NB4 (cell line): Measurements from ENCODE around the gene STK32C.
"Not testable (repeated sequence)": the region's sequence is repeated elsewhere in the genome, so short reads cannot be mapped to it uniquely, and the experiment has no call there.

Experiments used
- DNase-seq: peaks from one replicate; pipeline ENCODE4 v3.0.0; 2010; ENCODE audit warnings: low read depth
- H3K4me3 ChIP-seq: one replicate; pipeline ENCODE4 v1.5.1; 2011; ENCODE audit warnings: mild to moderate bottlenecking, low read depth, low read length, moderate library complexity
- CTCF ChIP-seq: IDR thresholded peaks from one replicate; pipeline ENCODE4 v1.5.1; 2012; ENCODE audit warnings: low read depth, low read length
- MAX ChIP-seq: IDR thresholded peaks from 2 replicates; pipeline ENCODE4 v1.6.1; 2011; ENCODE audit warnings: low read depth, low read length
- MYC ChIP-seq: IDR thresholded peaks from 2 replicates; pipeline ENCODE4 v1.6.1; 2011; ENCODE audit warnings: low read depth, low read length
- POLR2A ChIP-seq: IDR thresholded peaks from 2 replicates; pipeline ENCODE4 v1.6.1; 2011; ENCODE audit warnings: mild to moderate bottlenecking; ENCODE audit not compliant: insufficient read length; ENCODE audit errors: extremely low read depth

The STK32C gene

GRCh38 chr10:132272231-132272971, 35.3 kb downstream of the STK32C start:
- DNase-seq, result no peak
- TF ChIP-seq MYC (no peak), MAX (no peak), CTCF (no peak), POLR2A (no peak)
- no peak overlapping the region for H3K4me3 ChIP-seq

- H3K4me3 ChIP-seq, result no peak overlapping the region
- TF ChIP-seq MYC (no peak), MAX (no peak), CTCF (no peak), POLR2A (no peak)
- DNase-seq, result no peak
Measured at GRCh38 chr10:132271458-132272230, 36.1 kb downstream of the STK32C start.

- no peak for DNase-seq
- TF ChIP-seq POLR2A (no peak), MYC (no peak), CTCF (no peak), MAX (no peak)
- H3K4me3 ChIP-seq, result no peak overlapping the region
Measured at GRCh38 chr10:132270721-132271457, 36.9 kb downstream of the STK32C start.

- no peak overlapping the region for H3K4me3 ChIP-seq
- TF ChIP-seq CTCF, result no peak
- no peak for TF ChIP-seq MYC
- TF ChIP-seq MAX, result no peak
- no peak for TF ChIP-seq POLR2A
- DNase-seq, result no peak
Measured at GRCh38 chr10:132270256-132270655, 37.5 kb downstream of the STK32C start.

GRCh38 chr10:132269266-132270230, 38.2 kb downstream of the STK32C start:
- no peak for DNase-seq
- H3K4me3 ChIP-seq, result no peak overlapping the region
- TF ChIP-seq MYC (no peak), POLR2A (no peak)

DNA sequence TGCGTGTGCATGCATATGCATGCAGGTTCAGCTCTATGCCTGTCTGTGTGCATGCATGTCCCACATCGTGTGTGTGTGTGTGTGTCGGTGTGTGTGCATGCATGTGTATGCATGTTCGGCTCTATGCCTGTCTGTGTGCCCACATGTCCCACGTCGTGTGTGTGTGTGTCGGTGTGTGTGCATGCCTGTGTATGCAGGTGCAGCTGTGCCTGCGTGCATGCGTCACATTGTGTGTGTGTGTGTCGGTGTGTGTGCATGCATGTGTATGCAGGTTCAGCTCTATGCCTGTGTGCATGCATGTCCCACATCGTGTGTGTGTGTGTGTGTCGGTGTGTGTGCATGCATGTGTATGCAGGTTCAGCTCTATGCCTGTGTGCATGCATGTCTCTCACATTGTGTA, 39.8 kb downstream of the STK32C start:
- not testable (repeated sequence) for H3K4me3 ChIP-seq, DNase-seq
